ENCODE data around the gene FAM181A.

Gene FAM181A

GRCh38 chr14:93930296-93930988, 3.3 kb downstream of the FAM181A start:
- no peak for DNase-seq

DNA sequence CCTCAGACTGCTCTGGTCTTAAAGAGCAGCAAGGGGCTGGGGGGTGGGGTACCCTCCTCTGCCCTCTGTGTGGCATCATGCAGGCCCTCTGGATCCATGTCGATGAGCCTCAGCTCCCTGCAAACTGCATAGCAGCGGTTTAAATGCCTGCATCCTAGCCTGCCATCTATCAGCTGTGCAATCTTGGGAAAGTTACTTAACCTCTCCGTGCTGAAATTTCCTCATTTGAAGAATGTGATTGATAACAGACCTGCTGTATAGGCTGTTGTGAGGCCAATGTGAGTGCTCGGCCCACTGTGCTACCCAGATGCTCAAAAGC, 3.8 kb downstream of the FAM181A start:
- DNase-seq, result no peak

DNA sequence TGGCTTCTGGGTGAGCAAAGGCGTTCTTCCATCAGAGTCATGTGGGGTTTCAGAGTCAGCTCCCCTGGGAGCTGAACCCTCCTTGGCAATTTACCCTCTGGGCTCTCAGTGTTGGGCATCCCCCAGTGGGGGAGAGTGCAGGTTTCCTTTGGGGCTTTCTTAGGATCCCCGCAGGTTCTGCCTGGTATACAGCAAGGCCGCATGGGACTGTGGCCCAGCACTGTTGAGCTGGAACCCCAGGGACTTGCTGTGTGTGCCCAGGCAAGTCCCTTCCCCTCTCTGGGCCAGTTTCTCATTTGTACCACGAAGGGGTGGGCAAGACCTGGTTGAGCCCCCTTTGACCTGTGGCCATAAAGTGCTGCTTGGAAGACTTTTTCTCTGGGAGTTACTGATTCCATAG, 5.5 kb downstream of the FAM181A start:
- DNase-seq, result no peak

GRCh38 chr14:93935213-93935612, 8.1 kb downstream of the FAM181A start:
- DNase-seq, result no peak

- DNase-seq, result peak; percentile 11 to 31
Measured at GRCh38 chr14:93936245-93936644, 9.1 kb downstream of the FAM181A start.

DNA sequence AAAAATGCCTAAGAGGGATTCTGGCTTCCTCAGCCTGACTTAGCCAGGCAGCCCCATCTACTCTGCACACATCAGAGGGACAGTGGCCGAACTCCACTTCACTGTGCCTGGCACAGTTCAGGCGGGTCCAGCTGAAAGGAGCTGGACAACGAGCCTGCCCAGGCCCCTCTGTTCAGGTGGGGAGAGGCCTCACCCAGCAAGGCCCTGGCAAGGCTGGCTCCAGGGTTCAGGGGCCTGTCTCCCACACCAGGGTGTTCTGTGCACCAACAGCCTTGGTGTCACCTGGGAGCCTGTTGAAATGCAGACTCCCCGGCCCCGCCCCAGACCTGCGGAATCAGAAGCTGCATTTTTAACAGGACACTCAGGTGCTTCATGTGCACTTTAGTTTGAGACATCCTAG, 9.8 kb downstream of the FAM181A start:
- DNase-seq, result no peak

DNA sequence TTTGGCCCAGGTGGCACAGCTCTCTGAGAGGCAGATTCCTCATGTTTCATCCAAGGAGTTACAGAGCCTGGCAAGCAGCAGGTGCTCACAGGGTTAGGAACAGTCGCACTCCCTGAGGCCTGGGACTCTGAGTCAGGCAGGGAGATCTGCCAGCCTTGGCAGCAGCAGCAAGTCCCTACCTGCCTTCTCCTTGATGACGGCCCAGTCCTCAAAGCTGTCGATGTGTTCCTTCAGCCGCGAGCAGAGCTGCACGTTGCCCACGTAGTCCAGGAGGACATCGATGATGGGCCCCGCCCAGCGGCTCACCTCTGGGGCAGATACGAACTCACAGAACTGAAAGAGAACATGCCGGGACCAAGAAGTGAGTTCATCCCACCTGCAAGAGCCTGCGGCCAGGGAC, 10.4 kb downstream of the FAM181A start:
- DNase-seq, result no peak

DNA sequence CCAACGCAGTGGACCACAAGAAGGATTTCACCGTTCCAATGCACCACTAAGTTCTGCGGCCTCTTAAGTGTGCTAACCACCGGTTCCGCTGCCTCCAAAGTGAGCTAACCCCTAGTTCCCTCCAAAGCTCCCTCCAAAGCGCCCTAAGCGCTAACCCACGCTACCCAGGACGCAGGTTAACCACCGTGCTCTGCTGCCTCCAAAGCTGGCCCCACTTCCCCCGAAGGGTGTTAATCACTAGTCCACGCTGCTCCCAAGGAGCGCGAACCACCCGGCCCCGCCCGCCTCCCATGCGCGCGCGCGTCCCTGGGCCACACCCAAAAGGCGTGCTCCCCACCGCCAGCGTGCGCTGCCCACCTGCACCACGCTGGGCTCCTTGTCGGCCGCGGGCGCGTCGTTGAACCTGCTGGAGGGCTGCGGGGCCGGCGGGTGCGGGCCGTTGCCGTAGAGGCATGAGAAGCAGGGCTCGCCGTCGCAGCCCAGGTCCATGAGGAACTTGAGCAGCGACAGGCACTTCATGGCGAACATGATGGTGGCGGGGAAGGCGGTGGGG, 11.7 kb downstream of the FAM181A start:
- DNase-seq, result no peak

DNA sequence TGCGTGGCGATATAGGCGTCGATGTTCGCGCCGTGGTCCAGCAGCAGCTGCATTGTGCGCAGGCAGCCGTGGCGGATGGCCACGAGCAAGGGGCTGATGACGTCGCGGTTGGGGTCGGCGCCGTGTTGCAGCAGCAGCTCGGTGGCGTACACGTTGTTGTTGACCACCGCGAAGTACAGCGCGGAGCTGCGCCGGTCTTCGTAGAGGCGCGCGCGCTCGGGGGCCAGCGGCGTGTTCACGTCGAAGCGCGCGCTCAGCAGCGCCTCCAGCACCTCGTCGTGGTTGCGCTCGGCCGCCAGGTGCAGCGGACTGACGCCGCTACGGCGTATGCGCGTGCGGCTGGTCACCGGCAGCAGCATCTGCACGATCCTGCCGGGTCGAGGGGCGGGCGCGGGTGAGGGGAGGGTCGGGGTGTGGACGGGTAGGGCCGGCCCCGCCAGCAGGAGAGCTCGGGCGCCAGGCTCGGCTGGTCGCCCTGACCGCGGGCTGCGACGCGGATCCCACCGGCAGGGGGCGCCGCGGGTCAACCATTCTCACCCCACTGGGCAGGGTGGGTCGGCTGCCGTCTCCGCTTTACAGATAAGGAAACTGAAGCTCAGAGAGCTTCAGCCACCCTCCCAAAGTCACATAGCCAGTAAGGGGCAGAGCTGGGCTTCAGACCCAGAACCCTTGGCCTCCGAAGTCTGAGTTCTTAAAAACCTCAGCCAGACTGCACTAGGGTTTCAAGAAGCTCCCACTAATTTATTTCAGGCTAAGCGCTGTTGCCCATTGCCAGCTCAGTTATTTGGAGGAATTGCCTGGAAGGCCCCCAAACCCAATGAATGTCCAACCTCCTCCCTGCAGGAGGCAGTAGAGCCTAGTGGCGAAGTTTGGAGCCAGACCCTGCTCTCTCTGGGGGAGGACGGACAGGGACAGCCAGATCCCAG, 12.4 kb downstream of the FAM181A start:
- DNase-seq, result peak; percentile 52 to 56

DNA sequence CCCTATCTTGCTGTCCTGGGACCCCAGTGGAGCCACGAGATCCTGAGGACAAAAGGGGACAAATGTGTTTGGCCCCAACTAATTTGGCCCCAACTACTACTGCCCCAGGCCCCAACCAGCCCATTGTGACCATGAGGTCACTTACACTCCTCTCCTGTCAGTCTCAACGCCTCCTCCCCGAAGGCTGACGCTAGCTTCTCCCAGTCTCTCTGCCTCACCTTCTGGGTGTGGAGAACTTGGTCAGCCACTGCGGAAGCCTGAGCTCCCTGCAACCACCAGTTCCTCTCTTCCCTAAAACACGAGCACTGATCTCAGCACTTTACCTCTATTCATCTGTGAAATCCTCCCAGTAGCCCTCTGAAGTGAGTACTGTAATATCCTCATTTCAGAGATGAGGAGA, 13.3 kb downstream of the FAM181A start:
- DNase-seq, result no peak

GRCh38 chr14:93941293-93941910, 14.3 kb downstream of the FAM181A start:
- DNase-seq, result peak; percentile 86 to 94

- no peak for DNase-seq
Measured at GRCh38 chr14:93943052-93943451, 15.9 kb downstream of the FAM181A start.

- no peak for DNase-seq
Measured at GRCh38 chr14:93943930-93944329, 16.8 kb downstream of the FAM181A start.

GRCh38 chr14:93944348-93945069, 17.4 kb downstream of the FAM181A start:
- no peak for DNase-seq

- no peak for DNase-seq
Measured at GRCh38 chr14:93945070-93945399, 17.9 kb downstream of the FAM181A start.

DNA sequence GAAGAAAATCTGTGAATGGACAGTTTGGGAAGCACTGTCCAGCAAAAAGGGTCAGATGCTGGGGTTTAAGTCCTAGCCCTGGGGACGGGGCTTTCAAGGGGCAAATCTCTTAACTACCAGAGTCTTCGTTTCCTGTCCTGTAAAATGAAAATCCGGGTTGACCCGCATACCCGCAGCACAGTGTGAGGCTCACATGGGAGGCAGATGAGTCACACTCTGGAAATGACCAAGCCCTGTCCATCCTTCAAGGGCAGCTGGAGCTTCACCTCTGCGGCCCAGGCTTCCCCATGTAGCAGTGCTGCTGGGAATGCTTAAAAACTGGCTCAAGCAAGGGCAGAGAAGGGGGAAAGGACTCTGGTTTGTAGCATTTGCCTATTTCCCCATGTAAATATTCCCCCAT, 19.0 kb downstream of the FAM181A start:
- DNase-seq, result no peak

DNA sequence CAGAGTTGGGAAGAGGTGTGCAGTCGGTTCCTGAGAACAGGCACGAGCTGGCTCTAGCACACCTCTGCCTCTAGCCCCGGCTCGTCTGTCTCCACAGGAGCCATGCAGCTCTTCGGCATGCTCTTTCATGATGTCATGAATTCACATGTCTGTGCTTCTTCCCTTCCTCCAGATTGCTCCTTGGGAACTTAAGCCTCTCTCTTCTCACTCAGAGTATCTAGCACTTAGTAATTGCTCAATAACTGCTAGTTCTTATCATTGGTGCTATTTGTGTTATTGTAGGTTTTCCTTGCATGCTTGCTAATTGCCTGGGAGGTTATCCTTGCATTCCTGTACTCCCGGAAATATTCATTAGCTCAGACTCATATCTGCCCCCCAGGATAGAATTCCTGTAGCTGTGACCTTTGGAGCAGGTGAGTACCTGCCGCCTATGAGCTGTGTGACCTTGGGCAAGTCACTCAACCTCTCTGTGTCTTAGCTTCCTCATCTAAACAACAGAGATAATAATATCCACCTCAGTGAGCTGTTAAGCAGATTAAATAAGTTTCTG, 19.5 kb downstream of the FAM181A start:
- no peak for DNase-seq

DNA sequence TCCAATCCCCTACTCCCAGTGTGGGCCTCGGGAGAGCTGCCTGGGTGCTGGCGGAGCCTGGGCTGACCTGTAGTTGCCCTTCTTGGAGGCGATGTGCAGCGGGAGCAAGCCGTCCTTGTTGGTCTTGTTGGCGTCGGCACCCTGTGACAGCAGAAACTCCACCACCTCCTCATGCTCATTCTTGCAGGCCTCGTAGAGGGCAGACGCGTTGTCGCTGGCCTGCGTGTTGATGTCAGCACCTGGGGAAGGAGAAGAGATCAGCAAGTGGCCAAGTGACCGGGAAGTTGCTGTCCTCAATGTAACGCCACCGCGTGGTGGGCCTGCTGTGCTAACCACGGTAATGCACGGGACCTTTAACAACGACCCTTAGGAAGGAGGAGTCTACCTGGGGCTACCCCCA, 20.1 kb downstream of the FAM181A start:
- DNase-seq, result no peak

DNA sequence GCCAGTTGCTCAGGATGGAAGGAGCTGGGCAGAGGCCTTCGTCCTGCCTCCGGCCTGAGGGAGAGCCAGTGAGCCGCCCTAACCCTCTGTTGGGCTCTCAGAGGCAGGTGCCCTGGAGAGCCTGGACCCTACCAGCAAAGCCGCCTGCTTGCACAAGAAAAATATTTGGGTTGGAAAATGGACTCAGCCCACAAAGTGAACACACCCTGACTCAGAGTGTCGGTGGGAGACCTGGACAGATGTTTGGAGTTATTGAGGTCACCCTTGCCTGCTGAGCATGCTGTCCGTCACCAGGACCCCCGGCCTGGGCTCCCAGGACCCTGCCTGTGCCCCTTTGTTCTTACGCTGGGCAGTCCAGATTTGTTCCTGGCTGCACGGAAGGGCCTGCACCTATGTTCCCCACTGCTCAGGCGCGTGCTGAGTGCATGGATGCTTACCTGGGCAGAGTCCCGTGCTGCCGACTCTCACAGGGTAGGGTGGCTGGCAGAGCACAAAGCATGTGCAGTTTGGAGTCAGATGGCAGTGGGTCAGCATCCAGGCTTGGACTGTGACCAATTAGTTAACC, 22.4 kb downstream of the FAM181A start:
- DNase-seq, result no peak

- DNase-seq, result no peak
Measured at GRCh38 chr14:93950948-93951634, 23.9 kb downstream of the FAM181A start.

- DNase-seq, result peak in 1 of 2 experiments; percentile 37
Measured at GRCh38 chr14:93951635-93952540, 24.7 kb downstream of the FAM181A start.

All from NCI-H2081 (cell line).